ENCODE data around the gene ELP1. TPM values are rescaled to one million over a fixed set of nuclear protein-coding genes. Genes with fewer than 3 reads are reported as not detected.
"Not testable (repeated sequence)": the region's sequence is repeated elsewhere in the genome, so short reads cannot be mapped to it uniquely, and the experiment has no call there.

Gene ELP1
- 10 to 100 TPM in 2 of 3 donors, 1 to 10 TPM in 1; 7.2 to 15.7 (median 15.6) TPM for polyA plus RNA-seq

GRCh38 chr9:108933718-108934322 is at the start of gene ELP1:
ELP1 (minus strand) TSS chr9:108934124; CDS start chr9:108931146, 2,978 bp downstream.
- peak within 1 kb of the TSS; percentile 63 for H3K27ac ChIP-seq (ENCODE audit: low read depth, low read length)
- 0 to 1% (median 0%) methylated on average over 47 to 48 of the region's 48 CpGs for WGBS, 3 donors

- WGBS, 3 donors, result 96 to 100% (median 99%) methylated on average over 2 of the region's 2 CpGs
These were observed 47.0 kb upstream of the ELP1 start for GRCh38 chr9:108980893-108981292.

GRCh38 chr9:108978205-108978604 is 44.3 kb upstream of the ELP1 start:
- WGBS, 3 donors, result 22 to 51% (median 51%) methylated on average over 1 of the region's 1 CpG
- H3K27ac ChIP-seq (ENCODE audit: low read depth, low read length), result no peak overlapping the region

More at GRCh38 chr9:108980893-108981292, 47.0 kb upstream of the ELP1 start:
- no peak overlapping the region for H3K27ac ChIP-seq (ENCODE audit: low read depth, low read length)

- no peak overlapping the region for H3K27ac ChIP-seq (ENCODE audit: low read depth, low read length)
- WGBS, 3 donors, result 21 to 47% (median 41%) methylated on average over 5 of the region's 5 CpGs
These were observed 40.0 kb upstream of the ELP1 start for GRCh38 chr9:108973895-108974294.

- no peak overlapping the region for H3K27ac ChIP-seq (ENCODE audit: low read depth, low read length)
- WGBS, 3 donors, result 52 to 67% (median 63%) methylated on average over 2 of the region's 2 CpGs
These were observed 38.8 kb upstream of the ELP1 start for GRCh38 chr9:108972626-108973209.

GRCh38 chr9:108972186-108972585 is 38.3 kb upstream of the ELP1 start:
- no peak overlapping the region for H3K27ac ChIP-seq (ENCODE audit: low read depth, low read length)
- 58 to 78% (median 69%) methylated on average over 3 of the region's 3 CpGs for WGBS, 3 donors

GRCh38 chr9:108971392-108971791 is 37.5 kb upstream of the ELP1 start:
- WGBS, 3 donors, result 95 to 100% (median 96%) methylated on average over 2 of the region's 2 CpGs
- H3K27ac ChIP-seq (ENCODE audit: low read depth, low read length), result not testable (repeated sequence)

GRCh38 chr9:108967916-108968315 is 34.0 kb upstream of the ELP1 start:
- H3K27ac ChIP-seq (ENCODE audit: low read depth, low read length), result no peak overlapping the region

GRCh38 chr9:108963459-108964143 is 29.7 kb upstream of the ELP1 start:
- no peak overlapping the region for H3K27ac ChIP-seq (ENCODE audit: low read depth, low read length)

GRCh38 chr9:108961151-108961550 is 27.2 kb upstream of the ELP1 start:
- H3K27ac ChIP-seq (ENCODE audit: low read depth, low read length), result no peak overlapping the region
- 93 to 96% (median 94%) methylated on average over 2 of the region's 2 CpGs for whole genome bisulfite sequencing, 3 donors

More at GRCh38 chr9:108963459-108964143, 29.7 kb upstream of the ELP1 start:
- 75 to 81% (median 76%) methylated on average over 4 of the region's 4 CpGs for WGBS, 3 donors

GRCh38 chr9:108960331-108960730 is 26.4 kb upstream of the ELP1 start:
- 70 to 75% (median 75%) methylated on average over 6 of the region's 6 CpGs for WGBS, 3 donors
- H3K27ac ChIP-seq (ENCODE audit: low read depth, low read length), result no peak overlapping the region

- H3K27ac ChIP-seq (ENCODE audit: low read depth, low read length), result no peak overlapping the region
These were observed 22.7 kb upstream of the ELP1 start for GRCh38 chr9:108956631-108957026.

- no peak overlapping the region for H3K27ac ChIP-seq (ENCODE audit: low read depth, low read length)
- WGBS, 3 donors, result 85 to 89% (median 89%) methylated on average over 4 of the region's 4 CpGs
These were observed 22.2 kb upstream of the ELP1 start for GRCh38 chr9:108956022-108956630.

GRCh38 chr9:108953983-108954574 is 20.2 kb upstream of the ELP1 start:
- 1 to 3% (median 2%) methylated on average over 3 of the region's 3 CpGs for WGBS, 3 donors
- H3K27ac ChIP-seq (ENCODE audit: low read depth, low read length), result no peak overlapping the region

GRCh38 chr9:108951578-108951977 is 17.7 kb upstream of the ELP1 start:
- H3K27ac ChIP-seq (ENCODE audit: low read depth, low read length), result no peak overlapping the region
- WGBS, 3 donors, result 60 to 92% (median 89%) methylated on average over 2 of the region's 2 CpGs

GRCh38 chr9:108950168-108950567 is 16.2 kb upstream of the ELP1 start:
- H3K27ac ChIP-seq (ENCODE audit: low read depth, low read length), result no peak overlapping the region
- WGBS, 3 donors, result 55 to 86% (median 79%) methylated on average over 1 of the region's 1 CpG

- WGBS, 3 donors, result 81 to 92% (median 90%) methylated on average over 4 of the region's 4 CpGs
- H3K27ac ChIP-seq (ENCODE audit: low read depth, low read length), result no peak overlapping the region
These were observed 6.1 kb upstream of the ELP1 start for GRCh38 chr9:108939975-108940374.

- 86 to 91% (median 91%) methylated on average over 5 of the region's 5 CpGs for WGBS, 3 donors
- no peak overlapping the region for H3K27ac ChIP-seq (ENCODE audit: low read depth, low read length)
These were observed 3.8 kb upstream of the ELP1 start for GRCh38 chr9:108937561-108938305.

All from adipose tissue (tissue), 3 donors.